Trophoblast cell (in vitro differentiated cells and primary cell): Measurements from ENCODE around the gene CD274.
"Not testable (repeated sequence)": the region's sequence is repeated elsewhere in the genome, so short reads cannot be mapped to it uniquely, and the experiment has no call there.

Experiments
- DNase-seq, 2 donors: peaks; one replicate each; pipeline ENCODE4 v3.0.0-alpha.2; 2016
- H2AFZ ChIP-seq: 2 replicates; pipeline ENCODE4 v1.6.1; 2013; ENCODE audit warnings: low read length, moderate library complexity, mild to moderate bottlenecking; ENCODE audit not compliant: insufficient read depth, poor library complexity
- H2AK5ac ChIP-seq: 2 replicates; pipeline ENCODE4 v1.6.1; 2013; ENCODE audit warnings: mild to moderate bottlenecking, low read length
- H2BK120ac ChIP-seq: 2 replicates; pipeline ENCODE4 v1.6.1; 2013; ENCODE audit warnings: low read length, mild to moderate bottlenecking, moderate library complexity; ENCODE audit not compliant: insufficient read depth, poor library complexity
- H2BK12ac ChIP-seq: 2 replicates; pipeline ENCODE4 v1.6.1; 2013; ENCODE audit warnings: mild to moderate bottlenecking, low read length, moderate library complexity
- H2BK5ac ChIP-seq: 2 replicates; pipeline ENCODE4 v1.6.1; 2013; ENCODE audit warnings: low read length, low read depth, moderate library complexity, mild to moderate bottlenecking; ENCODE audit not compliant: poor library complexity
- H3K14ac ChIP-seq: 2 replicates; pipeline ENCODE4 v1.6.1; 2013; ENCODE audit warnings: mild to moderate bottlenecking, low read length
- H3K18ac ChIP-seq: 2 replicates; pipeline ENCODE4 v1.6.1; 2013; ENCODE audit warnings: mild to moderate bottlenecking, low read length
- H3K23ac ChIP-seq: 2 replicates; pipeline ENCODE4 v1.6.1; 2013; ENCODE audit warnings: low read length
- H3K27ac ChIP-seq: 2 replicates; pipeline ENCODE4 v1.5.1; 2013; ENCODE audit warnings: low read depth, mild to moderate bottlenecking, inconsistent platforms, low read length, moderate library complexity
- H3K27me3 ChIP-seq: 2 replicates; pipeline ENCODE4 v1.6.1; 2013; ENCODE audit warnings: inconsistent platforms, mild to moderate bottlenecking, low read length, moderate library complexity; ENCODE audit not compliant: insufficient read depth
- H3K36me3 ChIP-seq, 2 experiments: 1 replicate in 1 of 2; 2 replicates in 1 of 2; pipeline ENCODE4 v1.6.1; 2013; ENCODE audit warnings: low read length in 2 of 2, mild to moderate bottlenecking in 2 of 2, moderate library complexity in 1 of 2; ENCODE audit not compliant: insufficient read depth in 2 of 2, control insufficient read depth in 1 of 2
- H3K4ac ChIP-seq: 2 replicates; pipeline ENCODE4 v1.6.1; 2013; ENCODE audit warnings: low read depth, mild to moderate bottlenecking, low read length, moderate library complexity
- H3K4me1 ChIP-seq, 2 experiments: 1 replicate in 1 of 2; 2 replicates in 1 of 2; pipeline ENCODE4 v1.6.1; 2013; ENCODE audit warnings: low read length in 2 of 2, mild to moderate bottlenecking in 2 of 2, moderate library complexity in 1 of 2; ENCODE audit not compliant: insufficient read depth in 2 of 2, control insufficient read depth in 1 of 2
- H3K4me2 ChIP-seq: 2 replicates; pipeline ENCODE4 v1.6.1; 2013; ENCODE audit warnings: inconsistent platforms, mild to moderate bottlenecking, low read length, moderate library complexity
- H3K4me3 ChIP-seq: 2 replicates; pipeline ENCODE4 v1.5.1; 2013; ENCODE audit warnings: mild to moderate bottlenecking, low read depth, low read length, inconsistent platforms
- H3K79me1 ChIP-seq: one replicate; pipeline ENCODE4 v1.6.1; 2013; ENCODE audit warnings: low read length
- H3K79me2 ChIP-seq: 2 replicates; pipeline ENCODE4 v1.6.1; 2013; ENCODE audit warnings: low read length, mild to moderate bottlenecking; ENCODE audit not compliant: control insufficient read depth, insufficient read depth, poor library complexity
- H3K9ac ChIP-seq: 2 replicates; pipeline ENCODE4 v1.6.1; 2013; ENCODE audit warnings: mild to moderate bottlenecking, low read length
- H3K9me3 ChIP-seq: 2 replicates; pipeline ENCODE4 v1.6.1; 2013; ENCODE audit warnings: low read depth, mild to moderate bottlenecking, control low read depth, inconsistent platforms, low read length; ENCODE audit not compliant: insufficient read depth
- H4K12ac ChIP-seq: 2 replicates; pipeline ENCODE4 v1.6.1; 2013; ENCODE audit warnings: low read depth, mild to moderate bottlenecking, low read length, moderate library complexity
- H4K8ac ChIP-seq: 2 replicates; pipeline ENCODE4 v1.6.1; 2013; ENCODE audit warnings: low read depth, mild to moderate bottlenecking, low read length, moderate library complexity
- H4K91ac ChIP-seq: one replicate; pipeline ENCODE4 v1.6.1; 2013; ENCODE audit warnings: low read depth, mild to moderate bottlenecking, low read length, moderate library complexity
- WGBS: extraction: QIAGEN DNeasy Blood & Tissue Kit; methylation state at CpG from one replicate; pipeline ENCODE4 v1.1.7; 2013; ENCODE audit warnings: missing lambda C conversion rate; ENCODE audit not compliant: insufficient read length, insufficient coverage; ENCODE audit errors: extremely low coverage; 5-methylcytosine and 5-hydroxymethylcytosine counted together

The CD274 gene

DNA sequence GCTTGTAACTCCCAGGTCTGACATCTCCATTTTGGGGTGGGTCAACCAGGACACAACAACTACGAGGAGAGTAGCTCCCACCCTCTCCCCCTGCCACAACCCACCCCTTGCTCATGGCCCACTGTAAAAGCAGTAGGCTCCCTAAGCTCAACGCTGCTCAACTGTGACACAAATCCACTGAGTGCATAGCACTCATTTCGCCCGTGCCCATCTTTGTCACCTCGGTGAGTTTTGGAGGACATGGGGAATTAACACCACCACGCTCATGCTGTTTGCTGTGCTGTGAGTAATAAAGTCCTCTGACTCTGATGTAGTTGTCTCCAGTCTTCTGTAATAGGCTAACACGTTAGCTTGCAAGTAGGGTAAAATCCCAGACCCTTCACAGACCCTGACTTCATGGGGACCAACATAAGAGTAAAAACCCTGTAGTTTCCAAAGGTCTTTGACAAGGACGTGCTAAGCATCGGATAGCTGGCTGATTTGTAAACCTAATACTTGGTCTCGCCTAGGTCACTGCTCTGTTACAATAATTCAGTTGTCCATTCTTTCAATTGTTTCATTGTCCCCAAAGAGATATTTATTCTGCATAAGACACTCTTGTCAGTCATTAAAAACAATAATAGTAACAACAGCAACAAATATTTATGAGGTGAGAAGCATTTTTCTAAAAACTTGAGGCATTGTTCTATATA lies 20.3 kb upstream of the CD274 start:
- Histone ChIP-seq H3K4ac (no peak overlapping the region), H3K18ac (no peak overlapping the region), H3K9me3 (peaks cover 17% of the 10 kb centered on the region), H3K14ac (no peak overlapping the region), H3K27ac (no peak overlapping the region), H3K4me3 (no peak overlapping the region), H3K79me1 (no peaks in the 10 kb centered on the region), H2BK120ac (no peak overlapping the region), H2AFZ (no peak overlapping the region), H3K9ac (no peak overlapping the region), H4K91ac (no peak overlapping the region), H3K27me3 (no peaks in the 10 kb centered on the region), H3K4me2 (no peak overlapping the region), H4K12ac (no peak overlapping the region), H4K8ac (no peak overlapping the region), H3K79me2 (no peaks in the 10 kb centered on the region), H3K23ac (no peak overlapping the region), H3K36me3 (peaks cover 6 to 19% of the 10 kb centered on the region in 2 experiments), H2BK12ac (no peak overlapping the region), H2AK5ac (no peak overlapping the region), H3K4me1 (no peaks in the 10 kb centered on the region), H2BK5ac (no peak overlapping the region)
- no peak for DNase-seq
- WGBS: no CpG with 5 or more reads among the region's 10 CpGs

DNA sequence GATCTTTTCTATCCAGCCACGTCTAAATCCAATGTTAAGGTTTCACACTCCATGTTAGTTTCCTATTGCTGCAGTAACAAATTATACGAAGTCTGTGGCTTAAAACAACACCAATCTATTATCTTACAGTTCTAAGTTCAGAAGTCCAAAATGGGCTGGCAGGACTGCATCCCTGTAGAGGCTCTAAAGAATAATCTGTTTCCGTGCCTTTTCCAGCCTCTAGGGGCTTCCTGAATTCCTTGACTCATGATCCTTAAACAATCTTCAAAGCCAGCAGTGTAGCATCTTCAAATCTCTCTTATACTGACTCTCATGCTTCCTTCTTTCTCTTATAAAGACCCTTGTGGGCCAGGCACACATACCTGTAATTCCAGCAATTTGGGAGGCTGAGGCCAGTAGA lies 19.4 kb upstream of the CD274 start:
- Histone ChIP-seq H3K4me3 (no peak overlapping the region), H4K91ac (no peak overlapping the region), H2AFZ (no peak overlapping the region), H3K18ac (no peak overlapping the region), H4K12ac (no peak overlapping the region), H3K4ac (no peak overlapping the region), H3K14ac (no peak overlapping the region), H3K9ac (no peak overlapping the region), H2AK5ac (no peak overlapping the region), H3K36me3 (peaks cover 12 to 22% of the 10 kb centered on the region in 2 experiments), H2BK5ac (no peak overlapping the region), H4K8ac (no peak overlapping the region), H3K23ac (no peak overlapping the region), H3K9me3 (peaks cover 17% of the 10 kb centered on the region), H2BK12ac (no peak overlapping the region), H3K4me1 (no peaks in the 10 kb centered on the region), H3K27ac (no peak overlapping the region), H3K4me2 (no peak overlapping the region), H3K27me3 (no peaks in the 10 kb centered on the region), H2BK120ac (no peak overlapping the region), H3K79me2 (no peaks in the 10 kb centered on the region), H3K79me1 (no peaks in the 10 kb centered on the region)
- WGBS: no CpG with 5 or more reads among the region's 3 CpGs
- peak in 1 of 2 donors; percentile 36 for DNase-seq

DNA sequence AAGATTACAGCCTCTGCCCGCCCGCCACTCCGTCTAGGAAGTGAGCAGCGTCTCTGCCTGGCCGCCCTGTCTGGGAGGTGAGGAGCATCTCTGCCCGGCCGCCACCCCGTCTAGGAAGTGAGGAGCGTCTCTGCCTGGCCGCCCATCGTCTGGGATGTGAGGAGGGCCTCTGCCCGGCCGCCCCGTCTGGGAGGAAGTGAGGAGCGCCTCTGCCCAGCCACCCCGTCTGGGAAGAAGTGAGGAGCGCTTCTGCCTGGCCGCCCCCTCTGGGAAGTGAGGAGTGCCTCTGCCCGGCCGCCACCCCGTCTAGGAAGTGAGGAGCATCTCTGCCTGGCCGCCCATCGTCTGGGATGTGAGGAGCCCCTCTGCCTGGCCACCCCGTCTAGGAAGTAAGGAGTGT lies 17.5 kb upstream of the CD274 start:
- no CpG with 5 or more reads among the region's 24 CpGs for WGBS
- H3K27me3 ChIP-seq, H2BK120ac ChIP-seq, H3K4me2 ChIP-seq, H3K4me1 ChIP-seq, H3K9ac ChIP-seq, H3K79me1 ChIP-seq, H3K4ac ChIP-seq, H3K14ac ChIP-seq, H2BK5ac ChIP-seq, H3K4me3 ChIP-seq, DNase-seq, H4K8ac ChIP-seq, H3K18ac ChIP-seq, H2AFZ ChIP-seq, H2BK12ac ChIP-seq, H4K91ac ChIP-seq, H3K27ac ChIP-seq, H2AK5ac ChIP-seq, H4K12ac ChIP-seq, H3K23ac ChIP-seq, H3K79me2 ChIP-seq: not testable (repeated sequence)
- Histone ChIP-seq H3K9me3 (peaks cover 17% of the 10 kb centered on the region), H3K36me3 (peaks cover 13 to 23% of the 10 kb centered on the region in 2 experiments)

DNA sequence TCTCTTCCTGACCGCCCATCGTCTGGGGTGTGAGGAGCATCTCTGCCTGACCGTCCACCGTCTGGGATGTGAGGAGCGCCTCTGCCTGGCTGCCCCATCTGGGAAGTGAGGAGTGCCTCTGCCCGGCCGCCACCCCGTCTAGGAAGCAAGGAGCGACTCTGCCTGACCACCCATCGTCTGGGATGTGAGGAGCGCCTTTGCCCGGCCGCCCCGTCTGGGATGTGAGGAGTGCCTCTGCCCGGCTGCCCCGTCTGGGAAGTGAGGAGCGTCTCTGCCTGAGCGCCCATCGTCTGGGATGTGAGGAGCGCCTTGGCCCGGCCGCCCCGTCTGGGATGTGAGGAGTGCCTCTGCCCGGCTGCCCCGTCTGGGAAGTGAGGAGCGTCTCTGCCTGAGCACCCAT lies 17.0 kb upstream of the CD274 start:
- not testable (repeated sequence) for H4K91ac ChIP-seq, H3K4ac ChIP-seq, H3K4me2 ChIP-seq, H3K79me2 ChIP-seq, H2BK12ac ChIP-seq, H3K9ac ChIP-seq, H3K4me1 ChIP-seq, H2BK120ac ChIP-seq, H2AFZ ChIP-seq, H3K4me3 ChIP-seq, H4K8ac ChIP-seq, H4K12ac ChIP-seq, H3K27me3 ChIP-seq, DNase-seq, H2BK5ac ChIP-seq, H3K27ac ChIP-seq, H3K18ac ChIP-seq, H2AK5ac ChIP-seq, H3K14ac ChIP-seq, H3K23ac ChIP-seq
- peaks cover 13 to 23% of the 10 kb centered on the region in 2 experiments for H3K36me3 ChIP-seq
- peaks cover 10% of the 10 kb centered on the region for H3K79me1 ChIP-seq
- no CpG with 5 or more reads among the region's 26 CpGs for WGBS
- peaks cover 17% of the 10 kb centered on the region for H3K9me3 ChIP-seq
